Karpas-422 (cell line): ENCODE data around the gene DDX56. TPM values are rescaled to one million over a fixed set of nuclear protein-coding genes. Genes with fewer than 3 reads are reported as not detected.
"Not testable (repeated sequence)": the region's sequence is repeated elsewhere in the genome, so short reads cannot be mapped to it uniquely, and the experiment has no call there.

Source experiments
- DNase-seq: peaks from one replicate; pipeline ENCODE4 v3.0.0-alpha.2; 2015
- H2AFZ ChIP-seq: fragments of 200-600 bp; sonication (generic); 2 replicates; pipeline ENCODE4 v1.6.1; 2014; ENCODE audit warnings: antibody characterized with exemption, low read length, mixed read lengths
- H3K27ac ChIP-seq: fragments of 200-600 bp; sonication (generic); 2 replicates; pipeline ENCODE4 v1.5.1; 2014; ENCODE audit warnings: mild to moderate bottlenecking, low read length, moderate library complexity
- H3K27me3 ChIP-seq: fragments of 200-600 bp; sonication (generic); 2 replicates; pipeline ENCODE4 v1.6.1; 2014; ENCODE audit warnings: low read length, mixed read lengths
- H3K36me3 ChIP-seq: fragments of 200-600 bp; sonication (generic); 2 replicates; pipeline ENCODE4 v1.6.1; 2014; ENCODE audit warnings: low read length, mixed read lengths; ENCODE audit not compliant: insufficient read depth
- H3K4me1 ChIP-seq: fragments of 200-600 bp; sonication (generic); 2 replicates; pipeline ENCODE4 v1.6.1; 2014; ENCODE audit warnings: mild to moderate bottlenecking, low read length, mixed read lengths
- H3K4me2 ChIP-seq: fragments of 200-600 bp; sonication (generic); 2 replicates; pipeline ENCODE4 v1.6.1; 2014; ENCODE audit warnings: low read length, low read depth, mild to moderate bottlenecking; ENCODE audit not compliant: poor library complexity, severe bottlenecking
- H3K4me3 ChIP-seq: fragments of 200-600 bp; sonication (generic); 2 replicates; pipeline ENCODE4 v1.5.1; 2014; ENCODE audit warnings: mild to moderate bottlenecking, antibody characterized with exemption, low read length, mixed read lengths
- H3K79me2 ChIP-seq: fragments of 200-600 bp; sonication (generic); 2 replicates; pipeline ENCODE4 v1.6.1; 2014; ENCODE audit warnings: mild to moderate bottlenecking, low read length, mixed read lengths
- H3K9ac ChIP-seq: fragments of 200-600 bp; sonication (generic); 2 replicates; pipeline ENCODE4 v1.6.0; 2014; ENCODE audit warnings: low read length
- H3K9me2 ChIP-seq: fragments of 200-600 bp; sonication (generic), shearing (Covaris generic); replicated peaks from 2 replicates; pipeline ENCODE4 v1.6.0; 2014; ENCODE audit warnings: mild to moderate bottlenecking, low read length, moderate library complexity; ENCODE audit not compliant: insufficient read depth
- H3K9me3 ChIP-seq: fragments of 300-700, 200-600 bp; sonication (generic); 2 replicates; pipeline ENCODE4 v1.6.1; 2014; ENCODE audit warnings: low read length, mixed read lengths
- H4K20me1 ChIP-seq: fragments of 200-600 bp; sonication (generic); 2 replicates; pipeline ENCODE4 v1.6.1; 2014; ENCODE audit warnings: mild to moderate bottlenecking, antibody characterized with exemption, low read length, low read depth; ENCODE audit not compliant: insufficient read depth
- total RNA-seq: library from RNA; depleted of rRNA; stranded (reverse); fragments of >200 nt; shearing (Covaris generic); gene quantifications from 2 replicates; pipeline ENCODE4 v1.2.3, GENCODE V29; 2014; ENCODE audit warnings: low replicate concordance

DDX56 gene
- total RNA-seq, 1 experiment from 2014 or later: 66.8 TPM

- DNase-seq, H3K79me2 ChIP-seq, H3K27ac ChIP-seq, H3K4me3 ChIP-seq, H3K4me1 ChIP-seq, H3K9me2 ChIP-seq, H3K4me2 ChIP-seq, H2AFZ ChIP-seq, H3K9me3 ChIP-seq, H3K27me3 ChIP-seq, H3K9ac ChIP-seq: not testable (repeated sequence)
- peaks cover 21% of the 10 kb centered on the region for H3K36me3 ChIP-seq
- peaks cover 15% of the 10 kb centered on the region for H4K20me1 ChIP-seq
Observed at GRCh38 chr7:44562622-44562962, 11.1 kb downstream of the DDX56 start.

GRCh38 chr7:44561962-44562621, 11.6 kb downstream of the DDX56 start:
- no peaks in the 10 kb centered on the region for H3K9me2 ChIP-seq
- no peak for DNase-seq
- H3K4me3 ChIP-seq: no peak overlapping the region
- H3K27me3 ChIP-seq: no peaks in the 10 kb centered on the region
- no peak overlapping the region for H3K9ac ChIP-seq
- H3K36me3 ChIP-seq: peaks cover 16% of the 10 kb centered on the region
- H2AFZ ChIP-seq: no peak overlapping the region
- H4K20me1 ChIP-seq: peaks cover 12% of the 10 kb centered on the region
- H3K79me2 ChIP-seq: no peaks in the 10 kb centered on the region
- H3K27ac ChIP-seq: no peak overlapping the region
- no peaks in the 10 kb centered on the region for H3K9me3 ChIP-seq
- H3K4me1 ChIP-seq: no peaks in the 10 kb centered on the region
- H3K4me2 ChIP-seq: no peak overlapping the region

DNA sequence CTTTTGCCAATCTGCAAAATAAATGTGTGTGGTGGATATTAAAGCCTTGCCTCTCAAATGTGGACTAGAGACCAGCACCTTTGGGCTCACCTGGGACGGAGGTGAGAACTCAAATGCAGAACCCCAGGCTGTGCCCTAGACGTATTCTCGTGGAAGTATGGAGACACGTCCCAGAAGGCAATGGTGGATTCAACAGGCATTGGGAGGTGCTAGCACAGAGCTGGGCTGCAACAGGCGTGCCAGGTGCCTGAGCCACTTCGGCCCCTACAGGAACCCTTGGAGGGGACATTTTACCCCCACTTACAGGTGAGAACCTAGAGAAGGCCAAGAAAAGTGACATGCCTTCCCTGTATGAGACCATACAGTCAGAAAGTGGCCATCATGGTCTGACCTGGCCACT, 12.2 kb downstream of the DDX56 start:
- no peak overlapping the region for H3K4me2 ChIP-seq
- no peak overlapping the region for H2AFZ ChIP-seq
- no peaks in the 10 kb centered on the region for H3K9me2 ChIP-seq
- peaks cover 12% of the 10 kb centered on the region for H4K20me1 ChIP-seq
- no peak for DNase-seq
- no peaks in the 10 kb centered on the region for H3K4me1 ChIP-seq
- H3K27me3 ChIP-seq: no peaks in the 10 kb centered on the region
- no peaks in the 10 kb centered on the region for H3K9me3 ChIP-seq
- H3K9ac ChIP-seq: no peak overlapping the region
- H3K27ac ChIP-seq: no peak overlapping the region
- peaks cover 15% of the 10 kb centered on the region for H3K36me3 ChIP-seq
- H3K4me3 ChIP-seq: no peak overlapping the region
- no peaks in the 10 kb centered on the region for H3K79me2 ChIP-seq

DNA sequence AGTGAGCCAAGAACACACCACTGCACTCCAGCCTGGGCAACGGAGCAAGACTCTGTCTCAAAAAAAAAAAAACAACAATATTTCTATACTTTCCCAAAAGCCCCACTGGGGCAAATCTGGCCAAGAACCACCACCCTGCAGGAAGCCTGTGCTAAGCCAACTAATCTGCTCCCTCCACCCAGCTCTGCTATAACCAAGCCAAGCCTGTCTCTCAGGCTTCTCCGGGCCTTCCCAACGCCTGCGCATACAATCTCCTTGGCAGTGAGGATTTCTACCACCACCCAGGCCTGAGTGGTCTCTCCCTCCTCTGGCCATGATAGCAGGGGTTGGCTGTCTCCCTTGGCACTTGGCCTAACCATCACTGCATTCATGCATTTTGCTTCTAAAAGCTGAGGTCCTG, 14.2 kb downstream of the DDX56 start:
- H2AFZ ChIP-seq: no peak overlapping the region
- H3K27ac ChIP-seq: no peak overlapping the region
- peaks cover 6% of the 10 kb centered on the region for H3K36me3 ChIP-seq
- no peak overlapping the region for H3K4me3 ChIP-seq
- no peak overlapping the region for H3K9ac ChIP-seq
- no peak for DNase-seq
- no peaks in the 10 kb centered on the region for H3K79me2 ChIP-seq
- peaks cover 5% of the 10 kb centered on the region; the same call in 1 of the 2 replicates for H4K20me1 ChIP-seq
- no peaks in the 10 kb centered on the region for H3K4me1 ChIP-seq
- H3K9me3 ChIP-seq: no peaks in the 10 kb centered on the region
- H3K9me2 ChIP-seq: no peaks in the 10 kb centered on the region
- H3K4me2 ChIP-seq: no peak overlapping the region
- no peaks in the 10 kb centered on the region for H3K27me3 ChIP-seq

- Histone ChIP-seq H4K20me1 (no peaks in the 10 kb centered on the region; the same call in 1 of the 2 replicates), H3K79me2 (no peaks in the 10 kb centered on the region), H3K27me3 (no peaks in the 10 kb centered on the region), H3K36me3 (no peaks in the 10 kb centered on the region), H3K9me2 (no peaks in the 10 kb centered on the region), H3K27ac (no peak overlapping the region), H3K9me3 (no peaks in the 10 kb centered on the region), H3K4me2 (no peak overlapping the region), H2AFZ (no peak overlapping the region), H3K9ac (no peak overlapping the region), H3K4me3 (no peak overlapping the region), H3K4me1 (no peaks in the 10 kb centered on the region)
- no peak for DNase-seq
Observed at GRCh38 chr7:44557485-44557884, 16.2 kb downstream of the DDX56 start.

GRCh38 chr7:44555350-44555749, 18.4 kb downstream of the DDX56 start:
- no peak for DNase-seq
- no peaks in the 10 kb centered on the region for H3K4me1 ChIP-seq
- no peak overlapping the region for H3K4me2 ChIP-seq
- H2AFZ ChIP-seq: no peak overlapping the region
- no peaks in the 10 kb centered on the region for H3K79me2 ChIP-seq
- no peaks in the 10 kb centered on the region for H3K9me2 ChIP-seq
- no peak overlapping the region for H3K9ac ChIP-seq
- H3K27me3 ChIP-seq: no peaks in the 10 kb centered on the region
- no peak overlapping the region for H3K4me3 ChIP-seq
- no peak overlapping the region for H3K27ac ChIP-seq
- no peaks in the 10 kb centered on the region for H3K9me3 ChIP-seq
- no peaks in the 10 kb centered on the region for H4K20me1 ChIP-seq
- H3K36me3 ChIP-seq: no peaks in the 10 kb centered on the region

GRCh38 chr7:44552473-44553005, 21.2 kb downstream of the DDX56 start:
- H3K9me2 ChIP-seq, H4K20me1 ChIP-seq, H3K27ac ChIP-seq, H3K9me3 ChIP-seq, H3K4me3 ChIP-seq, H3K9ac ChIP-seq, H3K4me1 ChIP-seq, H3K4me2 ChIP-seq, H3K27me3 ChIP-seq, H3K36me3 ChIP-seq, DNase-seq, H3K79me2 ChIP-seq, H2AFZ ChIP-seq: not testable (repeated sequence)

DNA sequence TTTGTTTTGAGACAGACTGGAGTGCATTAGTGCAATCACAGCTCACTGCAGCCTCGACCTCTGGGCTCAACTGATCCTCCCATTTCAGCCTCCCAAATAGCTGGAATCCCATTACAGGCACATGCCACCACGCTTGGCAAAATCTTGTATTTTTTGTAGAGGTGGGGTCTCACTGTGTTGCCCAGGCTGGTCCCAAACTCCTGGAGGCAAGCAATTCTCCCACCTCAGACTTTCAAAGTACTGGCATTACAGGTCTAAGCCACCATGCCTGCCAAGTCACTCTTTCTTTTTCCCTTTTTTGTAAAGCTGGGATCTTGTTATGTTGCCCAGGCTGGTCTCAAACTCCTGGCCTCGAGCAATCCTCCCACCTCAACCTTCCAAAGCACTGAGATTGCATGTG, 24.3 kb downstream of the DDX56 start:
- Histone ChIP-seq H3K9me2 (no peaks in the 10 kb centered on the region), H3K27me3 (no peaks in the 10 kb centered on the region), H3K9me3 (no peaks in the 10 kb centered on the region), H3K79me2 (no peaks in the 10 kb centered on the region), H4K20me1 (no peaks in the 10 kb centered on the region), H3K4me3 (no peak overlapping the region), H3K4me1 (no peaks in the 10 kb centered on the region), H3K4me2 (no peak overlapping the region), H3K27ac (no peak overlapping the region), H2AFZ (no peak overlapping the region), H3K36me3 (no peaks in the 10 kb centered on the region), H3K9ac (no peak overlapping the region)
- DNase-seq: no peak
